GM12873 (cell line): Measurements from ENCODE around the gene PFDN5.

Source experiments
- TF ChIP-seq, protein P1 (sequence below): IDR thresholded peaks from 2 replicates; pipeline ENCODE4 v1.5.1; 2012; ENCODE audit warnings: low read depth, mild to moderate bottlenecking, moderate library complexity, low read length, control low read depth; ENCODE audit not compliant: insufficient read depth; ENCODE audit errors: missing control alignments

Gene PFDN5

DNA sequence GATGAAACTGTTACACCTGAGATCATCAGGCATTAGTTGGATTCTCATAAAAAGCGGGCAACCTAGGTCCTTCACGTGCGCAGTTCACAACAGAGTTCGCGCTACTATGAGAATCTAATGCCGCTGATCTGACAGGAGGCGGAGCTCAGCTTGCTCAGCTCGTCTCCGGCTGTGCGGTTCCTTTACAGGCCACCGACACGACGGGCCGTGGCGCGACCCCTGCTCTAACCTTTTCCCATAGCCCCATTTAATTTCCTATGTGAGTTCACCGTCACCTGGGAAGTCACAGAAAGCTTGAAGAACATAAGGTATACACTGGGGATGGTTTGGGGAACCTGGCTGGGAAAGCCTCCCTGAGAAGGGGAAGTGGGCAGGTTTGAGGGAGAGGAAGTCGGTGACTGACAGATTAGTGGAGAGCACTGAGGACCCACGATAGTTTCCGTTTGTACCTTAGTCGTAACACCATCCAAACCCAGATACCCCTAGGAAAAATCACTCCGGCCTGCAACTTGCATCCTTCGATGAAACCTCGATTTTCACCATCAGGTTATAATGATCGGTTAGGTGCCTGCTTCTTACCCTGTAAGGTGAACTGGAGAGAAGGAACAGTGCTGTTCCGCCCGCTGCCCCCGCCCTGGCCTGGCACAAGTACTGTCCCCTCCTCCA is 28.9 kb downstream of the PFDN5 start:
- TF ChIP-seq, protein P1, sequence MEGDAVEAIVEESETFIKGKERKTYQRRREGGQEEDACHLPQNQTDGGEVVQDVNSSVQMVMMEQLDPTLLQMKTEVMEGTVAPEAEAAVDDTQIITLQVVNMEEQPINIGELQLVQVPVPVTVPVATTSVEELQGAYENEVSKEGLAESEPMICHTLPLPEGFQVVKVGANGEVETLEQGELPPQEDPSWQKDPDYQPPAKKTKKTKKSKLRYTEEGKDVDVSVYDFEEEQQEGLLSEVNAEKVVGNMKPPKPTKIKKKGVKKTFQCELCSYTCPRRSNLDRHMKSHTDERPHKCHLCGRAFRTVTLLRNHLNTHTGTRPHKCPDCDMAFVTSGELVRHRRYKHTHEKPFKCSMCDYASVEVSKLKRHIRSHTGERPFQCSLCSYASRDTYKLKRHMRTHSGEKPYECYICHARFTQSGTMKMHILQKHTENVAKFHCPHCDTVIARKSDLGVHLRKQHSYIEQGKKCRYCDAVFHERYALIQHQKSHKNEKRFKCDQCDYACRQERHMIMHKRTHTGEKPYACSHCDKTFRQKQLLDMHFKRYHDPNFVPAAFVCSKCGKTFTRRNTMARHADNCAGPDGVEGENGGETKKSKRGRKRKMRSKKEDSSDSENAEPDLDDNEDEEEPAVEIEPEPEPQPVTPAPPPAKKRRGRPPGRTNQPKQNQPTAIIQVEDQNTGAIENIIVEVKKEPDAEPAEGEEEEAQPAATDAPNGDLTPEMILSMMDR = no peak

DNA sequence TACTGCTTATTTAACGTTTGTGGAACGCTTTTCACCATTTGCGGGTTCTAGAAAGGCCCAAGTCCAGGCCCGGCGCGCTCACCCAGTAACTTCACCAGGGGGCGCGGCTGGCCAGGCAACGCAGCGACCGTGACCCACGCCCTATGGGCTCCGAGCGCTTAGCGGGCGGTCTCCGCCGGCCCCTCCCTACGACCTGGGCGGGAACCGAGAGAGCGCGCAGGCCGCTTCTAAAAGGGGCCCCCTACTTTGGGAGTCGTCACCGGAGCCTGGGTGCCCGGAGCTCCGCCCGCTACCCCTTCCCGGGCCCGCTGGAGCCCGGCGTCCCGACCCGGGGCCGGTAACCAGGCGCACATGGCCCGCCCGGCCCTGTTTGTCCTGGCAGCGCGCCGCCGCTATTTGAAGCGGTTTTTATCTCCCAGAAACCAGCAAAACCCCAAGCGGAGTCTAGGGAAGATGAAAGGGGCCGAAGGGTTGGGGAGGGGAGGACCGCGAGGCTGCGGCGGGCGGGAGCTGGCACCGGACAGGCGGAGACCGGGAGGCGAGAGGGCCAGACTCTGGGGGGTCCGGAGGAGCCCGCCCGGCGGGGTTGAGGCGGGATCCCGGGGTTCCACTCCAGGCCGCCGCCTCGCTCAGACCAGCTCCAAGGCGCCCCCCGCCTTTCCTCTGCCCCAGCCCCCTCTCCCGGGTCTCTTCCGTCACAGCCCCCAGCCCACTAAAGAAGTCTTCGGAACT is 29.6 kb downstream of the PFDN5 start:
- TF ChIP-seq, protein P1 = peak; percentile 65

DNA sequence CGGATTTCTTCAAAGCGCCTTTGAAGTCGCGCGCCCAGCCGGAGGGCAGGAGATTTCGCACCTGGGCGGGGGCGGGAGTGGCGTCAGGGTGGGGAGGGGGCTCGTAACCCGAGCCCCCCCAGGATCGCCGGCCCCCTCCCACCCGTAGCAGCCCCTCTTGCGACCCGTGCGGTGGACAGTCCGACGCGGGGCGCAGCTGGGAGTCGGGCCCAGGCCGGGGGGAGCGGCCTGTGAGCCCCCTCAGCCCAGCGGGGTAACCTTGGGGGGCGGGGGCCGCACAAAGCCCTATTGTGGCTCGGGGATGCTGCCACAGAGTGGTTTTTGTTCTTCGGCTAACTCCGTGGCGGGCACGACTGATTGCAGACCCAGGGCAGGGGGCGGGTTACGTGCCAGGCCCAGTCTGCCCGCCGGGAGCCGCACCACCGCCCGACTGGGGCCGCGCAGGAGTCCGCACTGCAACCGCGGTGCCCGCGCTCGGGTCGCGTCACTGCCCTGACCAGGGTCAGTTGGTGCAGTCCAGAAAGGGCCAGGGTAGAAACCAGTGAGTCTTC is 30.2 kb downstream of the PFDN5 start:
- TF ChIP-seq, protein P1 = no peak

DNA sequence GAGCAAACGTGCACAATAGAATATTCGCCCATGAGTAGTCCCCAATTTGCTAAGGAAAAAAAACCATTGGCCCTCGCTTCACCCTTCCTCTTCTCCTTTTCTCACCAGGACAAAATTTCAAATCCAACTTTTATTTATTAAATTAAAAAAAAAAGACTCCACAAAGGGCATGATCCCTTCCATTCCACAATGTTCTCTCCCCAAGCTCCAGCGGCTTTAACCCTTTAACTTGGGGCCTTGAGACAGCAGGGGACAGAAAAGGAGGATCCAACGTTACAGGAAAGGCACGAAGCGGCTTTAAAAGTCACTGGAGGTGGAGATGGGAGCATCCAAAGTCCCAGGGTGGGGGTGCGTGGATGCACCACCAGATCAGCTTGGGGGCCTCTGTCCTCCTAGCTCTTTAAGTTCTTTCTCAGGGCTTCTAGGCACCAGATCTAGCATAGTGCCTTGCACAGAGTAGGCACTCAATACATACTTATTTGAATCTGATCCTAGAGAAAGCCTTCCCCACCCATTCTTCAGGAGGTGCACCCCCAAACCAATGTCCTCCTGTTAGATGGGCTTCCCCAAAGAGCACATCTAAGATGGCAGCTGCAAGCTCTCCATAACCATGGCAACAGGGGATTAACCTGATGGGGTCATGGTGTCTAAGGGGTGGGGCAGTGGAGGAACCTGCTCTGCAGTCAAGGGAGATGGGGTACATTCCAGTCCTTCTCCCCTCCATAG is 31.3 kb downstream of the PFDN5 start:
- TF ChIP-seq, protein P1 = no peak

DNA sequence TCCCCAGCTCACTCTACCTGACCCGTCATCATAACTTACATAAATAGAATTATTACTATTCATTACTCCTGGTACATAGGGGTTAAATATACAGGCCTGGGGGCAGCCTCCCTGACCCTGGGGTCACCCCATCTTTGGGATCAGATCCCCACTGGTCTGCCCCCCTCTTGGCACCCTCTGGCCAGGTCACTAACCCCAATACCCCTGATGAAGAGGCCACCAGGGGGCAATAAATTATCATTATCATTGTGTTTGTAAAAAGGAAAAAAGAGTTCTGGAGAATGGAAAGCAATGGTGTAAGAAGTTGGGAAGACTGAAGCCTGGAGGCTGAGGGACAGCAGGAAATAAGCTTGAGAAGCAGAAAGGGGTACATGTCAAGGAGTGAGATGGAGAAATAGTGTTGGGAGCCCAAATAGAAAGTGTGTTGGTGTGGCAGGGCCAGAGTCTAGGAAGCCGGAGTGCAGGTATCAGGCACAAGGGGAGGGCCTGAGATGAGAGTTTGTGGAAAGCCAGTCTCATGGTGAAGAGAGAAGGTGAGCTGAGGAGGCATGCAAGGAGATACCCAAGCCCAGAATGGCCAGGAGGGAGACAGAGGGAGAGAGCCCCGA is 32.2 kb downstream of the PFDN5 start:
- TF ChIP-seq, protein P1 = peak; percentile 33

DNA sequence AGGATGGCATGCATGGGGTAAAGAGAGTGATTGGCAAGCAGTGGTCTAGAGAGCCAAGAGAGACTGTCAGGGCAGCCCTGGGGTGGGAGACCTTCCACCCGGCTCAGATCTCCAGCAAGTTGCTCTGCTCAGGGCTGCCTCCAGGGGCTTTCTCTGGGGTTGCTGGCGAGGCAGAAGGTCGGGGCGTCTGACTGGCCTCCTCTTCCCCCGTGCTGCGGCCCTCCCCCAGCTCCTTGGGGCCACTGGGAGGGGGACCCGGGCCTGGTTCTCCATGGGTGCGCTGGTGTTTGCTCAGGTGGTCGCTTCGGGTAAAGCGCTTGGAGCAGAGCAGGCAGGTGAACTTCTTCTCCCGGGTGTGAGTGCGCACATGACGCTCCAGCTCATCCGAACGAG is 32.7 kb downstream of the PFDN5 start:
- TF ChIP-seq, protein P1 = peak; percentile 25

DNA sequence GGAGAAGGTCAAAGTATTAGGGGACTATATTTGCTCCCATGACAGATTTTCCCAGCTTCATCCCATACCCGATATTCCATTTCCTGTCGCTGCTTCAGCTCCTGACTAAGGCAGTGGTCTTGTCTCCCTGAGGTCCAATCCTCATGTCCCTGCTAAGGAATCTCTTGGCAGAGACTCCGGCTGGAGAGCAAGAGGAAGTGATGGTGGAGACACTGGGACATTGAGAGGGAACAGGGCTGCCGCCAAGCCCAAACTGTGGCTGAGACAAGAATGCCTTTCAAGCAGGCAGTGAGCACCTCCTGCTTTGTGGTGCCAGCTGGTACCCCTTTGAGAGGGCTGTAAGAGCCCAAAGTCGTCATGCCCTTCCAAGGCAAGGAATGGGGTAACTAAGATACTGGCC is 35.3 kb downstream of the PFDN5 start:
- TF ChIP-seq, protein P1 = no peak
